Measurements from ENCODE around the gene ATP13A4. TPM values are rescaled to one million over a fixed set of nuclear protein-coding genes. Genes with fewer than 3 reads are reported as not detected.

Gene ATP13A4
- total RNA-seq, 4 donors from 2014 or later: 18.7 to 75.0 (median 35.3) TPM

DNA sequence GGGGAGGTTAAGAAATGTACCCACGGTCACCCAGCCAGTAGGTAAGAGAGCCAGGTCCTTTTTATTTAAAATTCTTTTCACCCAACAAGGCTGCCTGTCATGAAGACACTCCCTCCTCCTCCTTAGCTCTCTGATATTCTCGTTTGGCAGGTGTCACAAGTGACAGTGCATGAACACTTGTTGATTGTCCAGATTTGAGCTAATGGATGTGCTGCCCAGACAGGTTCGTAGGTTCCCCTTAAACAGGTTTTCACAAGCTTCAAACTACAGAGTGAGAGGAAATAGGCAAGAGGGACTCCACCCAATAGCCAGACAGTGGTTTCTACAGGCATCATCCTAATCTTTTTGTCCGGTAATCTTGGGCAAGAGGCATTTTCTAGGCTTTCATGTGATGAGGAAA is 32.2 kb downstream of the ATP13A4 start:
- H3K4me1 ChIP-seq: no peaks in the 10 kb centered on the region
- 41% methylated on average over 4 of the region's 4 CpGs for WGBS
- H3K4me3 ChIP-seq: no peak overlapping the region
- no peaks in the 10 kb centered on the region for H3K27me3 ChIP-seq
- no peak for DNase-seq (ENCODE audit: low spot score in 2 of 2)
- no peaks in the 10 kb centered on the region for H3K9me3 ChIP-seq
- TF ChIP-seq POLR2A (IDR thresholded peaks at IDR 0.05) (no peak), POLR2AphosphoS5 (IDR thresholded peaks at IDR 0.05) (peak in 1 of 3 donors; percentile 54)
- H3K36me3 ChIP-seq: no peaks in the 10 kb centered on the region
- H3K27ac ChIP-seq: no peak overlapping the region

GRCh38 chr3:193520738-193521137 is 34.0 kb downstream of the ATP13A4 start:
- Histone ChIP-seq H3K27me3 (no peaks in the 10 kb centered on the region), H3K4me1 (no peaks in the 10 kb centered on the region), H3K9me3 (no peaks in the 10 kb centered on the region), H3K4me3 (no peak overlapping the region), H3K36me3 (no peaks in the 10 kb centered on the region), H3K27ac (no peak overlapping the region)
- 82% methylated on average over 3 of the region's 3 CpGs for WGBS
- no peak for DNase-seq (ENCODE audit: low spot score in 2 of 2)
- TF ChIP-seq EP300 (IDR thresholded peaks at IDR 0.05): no peak
- TF ChIP-seq, protein P1, sequence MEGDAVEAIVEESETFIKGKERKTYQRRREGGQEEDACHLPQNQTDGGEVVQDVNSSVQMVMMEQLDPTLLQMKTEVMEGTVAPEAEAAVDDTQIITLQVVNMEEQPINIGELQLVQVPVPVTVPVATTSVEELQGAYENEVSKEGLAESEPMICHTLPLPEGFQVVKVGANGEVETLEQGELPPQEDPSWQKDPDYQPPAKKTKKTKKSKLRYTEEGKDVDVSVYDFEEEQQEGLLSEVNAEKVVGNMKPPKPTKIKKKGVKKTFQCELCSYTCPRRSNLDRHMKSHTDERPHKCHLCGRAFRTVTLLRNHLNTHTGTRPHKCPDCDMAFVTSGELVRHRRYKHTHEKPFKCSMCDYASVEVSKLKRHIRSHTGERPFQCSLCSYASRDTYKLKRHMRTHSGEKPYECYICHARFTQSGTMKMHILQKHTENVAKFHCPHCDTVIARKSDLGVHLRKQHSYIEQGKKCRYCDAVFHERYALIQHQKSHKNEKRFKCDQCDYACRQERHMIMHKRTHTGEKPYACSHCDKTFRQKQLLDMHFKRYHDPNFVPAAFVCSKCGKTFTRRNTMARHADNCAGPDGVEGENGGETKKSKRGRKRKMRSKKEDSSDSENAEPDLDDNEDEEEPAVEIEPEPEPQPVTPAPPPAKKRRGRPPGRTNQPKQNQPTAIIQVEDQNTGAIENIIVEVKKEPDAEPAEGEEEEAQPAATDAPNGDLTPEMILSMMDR (IDR thresholded peaks at IDR 0.05): no peak
- no peak for TF ChIP-seq POLR2AphosphoS5 (IDR thresholded peaks at IDR 0.05)
- TF ChIP-seq POLR2A (IDR thresholded peaks at IDR 0.05): no peak

DNA sequence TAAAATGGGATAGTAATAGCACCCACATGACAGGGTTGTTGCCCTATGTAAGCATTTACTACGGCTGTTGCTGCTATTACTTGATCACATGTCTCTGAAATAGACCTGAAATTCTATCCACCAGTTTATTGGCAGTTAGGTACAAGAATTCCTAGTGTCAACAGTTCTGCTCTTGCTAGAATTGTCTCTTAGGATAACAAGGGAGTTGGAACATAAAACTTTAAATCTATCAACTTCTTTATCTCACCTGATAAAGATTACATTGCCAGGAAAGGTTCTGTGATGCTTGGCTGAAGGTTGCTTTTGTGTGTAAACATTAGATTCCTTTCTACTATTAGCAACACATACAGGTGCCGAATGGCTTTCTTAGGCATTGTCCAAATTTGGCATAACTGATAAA is 38.7 kb downstream of the ATP13A4 start:
- Histone ChIP-seq H3K27ac (no peak overlapping the region), H3K4me3 (no peak overlapping the region), H3K4me1 (no peaks in the 10 kb centered on the region), H3K36me3 (no peaks in the 10 kb centered on the region), H3K27me3 (no peaks in the 10 kb centered on the region), H3K9me3 (no peaks in the 10 kb centered on the region)
- WGBS: 62% methylated on average over 2 of the region's 2 CpGs
- TF ChIP-seq POLR2A (IDR thresholded peaks at IDR 0.05): no peak
- no peak for DNase-seq (ENCODE audit: low spot score in 2 of 2)

- Histone ChIP-seq H3K27ac (no peak overlapping the region), H3K4me1 (no peaks in the 10 kb centered on the region), H3K9me3 (no peaks in the 10 kb centered on the region), H3K4me3 (no peak overlapping the region), H3K36me3 (no peaks in the 10 kb centered on the region), H3K27me3 (no peaks in the 10 kb centered on the region)
- TF ChIP-seq EP300 (IDR thresholded peaks at IDR 0.05): no peak
- TF ChIP-seq POLR2AphosphoS5 (IDR thresholded peaks at IDR 0.05): no peak
- no peak for TF ChIP-seq POLR2A (IDR thresholded peaks at IDR 0.05)
- TF ChIP-seq, protein P1 (IDR thresholded peaks at IDR 0.05): no peak
- no peak for DNase-seq (ENCODE audit: low spot score in 2 of 2)
- 74% methylated on average over 12 of the region's 12 CpGs for WGBS
Observed at GRCh38 chr3:193510154-193510553, 44.5 kb downstream of the ATP13A4 start.

DNA sequence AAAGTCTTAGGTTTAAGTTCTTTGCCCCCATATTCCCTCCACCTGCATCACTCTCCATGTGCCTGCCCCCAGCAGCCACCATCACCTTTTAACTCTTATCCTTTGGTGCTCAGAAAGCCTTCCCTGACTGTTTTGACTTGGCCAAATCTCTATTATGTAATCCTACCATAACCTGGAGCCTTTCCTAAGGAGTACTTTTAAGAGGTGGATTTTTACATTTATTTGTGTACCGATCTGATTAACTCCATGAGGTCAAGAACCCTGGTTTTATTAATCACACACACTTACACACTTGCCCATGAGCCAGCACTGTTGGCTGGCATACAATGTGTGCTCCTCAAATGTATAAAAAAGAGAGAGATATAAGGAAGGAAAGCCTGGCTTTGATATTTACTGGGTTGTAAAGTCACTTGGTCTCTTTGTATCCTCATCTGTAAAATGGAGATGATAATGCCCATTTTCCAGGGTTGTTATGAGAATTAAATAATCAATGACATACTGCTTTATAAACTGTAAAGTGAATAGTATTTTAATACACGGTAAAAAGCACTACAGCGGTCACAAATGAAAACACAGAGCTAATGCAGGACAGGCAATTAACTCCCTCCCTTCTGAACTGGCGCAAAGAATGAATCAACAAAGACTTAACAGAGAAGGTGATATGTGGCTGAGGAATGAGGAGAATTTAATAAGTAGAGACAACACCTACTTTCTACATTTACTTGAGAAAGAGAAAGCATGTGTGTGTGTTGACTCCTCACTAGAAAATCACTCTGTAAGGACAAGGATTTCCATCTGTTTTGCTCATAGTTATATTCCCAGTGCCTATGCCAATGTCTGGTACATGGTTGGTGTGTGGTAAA is 45.4 kb downstream of the ATP13A4 start:
- H3K9me3 ChIP-seq: no peaks in the 10 kb centered on the region
- no peak overlapping the region for H3K4me3 ChIP-seq
- H3K4me1 ChIP-seq: no peaks in the 10 kb centered on the region
- H3K27me3 ChIP-seq: no peaks in the 10 kb centered on the region
- WGBS: 64% methylated on average over 4 of the region's 4 CpGs
- no peaks in the 10 kb centered on the region for H3K36me3 ChIP-seq
- TF ChIP-seq EP300 (IDR thresholded peaks at IDR 0.05) (no peak), POLR2AphosphoS5 (IDR thresholded peaks at IDR 0.05) (no peak), POLR2A (IDR thresholded peaks at IDR 0.05) (no peak)
- TF ChIP-seq, protein P1 (IDR thresholded peaks at IDR 0.05): no peak
- no peak for DNase-seq (ENCODE audit: low spot score in 2 of 2)
- H3K27ac ChIP-seq: no peak overlapping the region

DNA sequence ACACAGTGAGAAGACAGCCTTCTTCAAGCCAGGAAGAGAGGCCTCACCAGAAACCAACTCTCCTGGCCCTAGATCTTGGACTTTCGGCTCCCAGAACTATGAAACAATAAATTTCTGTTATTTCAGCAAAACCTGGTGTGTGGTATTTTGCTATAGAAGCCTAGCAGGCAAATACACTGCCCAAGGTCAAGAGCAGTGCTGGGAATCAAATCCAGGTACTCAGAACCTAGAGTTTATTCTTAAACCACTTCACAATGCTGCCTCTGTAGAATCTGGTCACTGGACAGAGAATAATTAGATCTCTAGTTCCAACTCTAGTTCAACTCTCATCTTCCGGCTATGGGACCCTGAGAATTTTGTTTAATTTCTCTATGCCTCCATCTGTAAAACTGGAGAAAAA is 46.6 kb downstream of the ATP13A4 start:
- no peaks in the 10 kb centered on the region for H3K9me3 ChIP-seq
- no peaks in the 10 kb centered on the region for H3K36me3 ChIP-seq
- H3K4me3 ChIP-seq: no peak overlapping the region
- no peak for DNase-seq (ENCODE audit: low spot score in 2 of 2)
- no peaks in the 10 kb centered on the region for H3K27me3 ChIP-seq
- WGBS: 91% methylated on average over 2 of the region's 2 CpGs
- H3K4me1 ChIP-seq: no peaks in the 10 kb centered on the region
- no peak for TF ChIP-seq POLR2A (IDR thresholded peaks at IDR 0.05)
- no peak for TF ChIP-seq POLR2AphosphoS5 (IDR thresholded peaks at IDR 0.05)
- TF ChIP-seq EP300 (IDR thresholded peaks at IDR 0.05): no peak
- TF ChIP-seq, protein P1 (IDR thresholded peaks at IDR 0.05): no peak
- H3K27ac ChIP-seq: no peak overlapping the region
